NCI-H1436 treated with DMSO at 0.1 percent for 48 hours (cell line): Measurements from ENCODE around the gene PIK3C2G.

Source experiments
- DNase-seq: peaks from one replicate; lab custom pipeline; 2025; lab: John Stamatoyannopoulos, UW

Gene PIK3C2G

GRCh38 chr12:18562531-18562930 is 301.2 kb downstream of the PIK3C2G start:
- DNase-seq: no peak

GRCh38 chr12:18564306-18564705 is 303.0 kb downstream of the PIK3C2G start:
- DNase-seq: no peak

GRCh38 chr12:18567787-18568186 is 306.5 kb downstream of the PIK3C2G start:
- no peak for DNase-seq

DNA sequence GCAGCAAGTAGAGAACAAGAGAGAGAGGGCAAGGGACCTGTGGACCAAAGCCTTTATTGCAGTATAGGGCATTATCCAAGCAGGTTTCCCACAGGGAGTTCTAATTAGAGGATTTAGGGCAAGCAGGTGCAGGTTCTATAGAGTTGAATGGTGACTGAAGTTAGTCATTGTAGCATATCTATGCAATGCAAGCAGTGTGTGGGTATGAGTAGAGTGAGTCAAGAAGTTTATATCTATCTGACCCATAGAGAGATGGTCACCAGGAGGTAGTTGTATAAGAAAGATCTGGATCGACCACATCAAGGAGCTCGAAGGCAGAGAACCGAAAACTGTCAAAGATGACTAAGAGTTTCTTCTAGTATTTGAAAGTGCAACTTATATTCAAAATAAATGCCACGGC is 309.2 kb downstream of the PIK3C2G start:
- DNase-seq: no peak

GRCh38 chr12:18576104-18576626 is 314.8 kb downstream of the PIK3C2G start:
- DNase-seq: no peak

- DNase-seq: no peak
Observed at GRCh38 chr12:18576648-18577047, 315.3 kb downstream of the PIK3C2G start.

- no peak for DNase-seq
Observed at GRCh38 chr12:18578191-18578590, 316.9 kb downstream of the PIK3C2G start.

DNA sequence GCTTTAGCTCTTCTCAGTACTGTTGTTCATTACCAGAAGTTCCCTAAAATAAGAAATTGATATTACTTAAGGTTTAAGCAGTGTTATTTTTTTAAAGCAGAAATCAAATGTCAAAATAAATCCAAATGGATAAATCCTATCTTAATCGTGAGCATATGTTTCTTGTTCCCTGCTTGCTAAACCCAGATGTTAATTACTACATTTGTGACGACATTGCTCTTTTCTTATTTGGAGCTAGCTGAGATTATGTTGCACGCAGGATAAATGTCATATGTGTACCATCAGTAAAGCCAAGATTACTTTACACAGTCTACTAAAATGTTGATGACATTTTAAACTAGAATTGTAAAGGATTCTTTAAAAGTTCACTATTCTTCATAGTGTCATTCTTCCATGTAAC is 319.0 kb downstream of the PIK3C2G start:
- DNase-seq: no peak

DNA sequence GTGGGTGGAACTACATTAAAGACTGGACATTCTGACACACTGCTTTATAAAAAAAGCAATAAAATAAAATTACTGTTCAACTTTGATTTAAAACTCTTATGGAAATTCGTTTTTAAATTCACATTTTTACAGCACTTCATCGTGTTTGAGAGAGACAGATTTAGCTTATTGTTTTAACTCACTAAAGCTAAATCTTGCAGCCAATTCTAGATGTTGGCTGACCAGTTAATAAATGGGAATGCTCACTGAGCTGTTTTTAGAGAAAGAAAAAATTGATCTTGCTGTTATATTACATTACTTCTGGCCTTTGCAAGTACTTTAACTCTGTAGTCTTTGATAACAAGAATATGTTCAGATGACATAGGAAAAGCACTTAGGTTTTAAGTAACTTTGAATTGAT is 319.4 kb downstream of the PIK3C2G start:
- no peak for DNase-seq

- DNase-seq: no peak
Observed at GRCh38 chr12:18581232-18581962, 320.1 kb downstream of the PIK3C2G start.

DNA sequence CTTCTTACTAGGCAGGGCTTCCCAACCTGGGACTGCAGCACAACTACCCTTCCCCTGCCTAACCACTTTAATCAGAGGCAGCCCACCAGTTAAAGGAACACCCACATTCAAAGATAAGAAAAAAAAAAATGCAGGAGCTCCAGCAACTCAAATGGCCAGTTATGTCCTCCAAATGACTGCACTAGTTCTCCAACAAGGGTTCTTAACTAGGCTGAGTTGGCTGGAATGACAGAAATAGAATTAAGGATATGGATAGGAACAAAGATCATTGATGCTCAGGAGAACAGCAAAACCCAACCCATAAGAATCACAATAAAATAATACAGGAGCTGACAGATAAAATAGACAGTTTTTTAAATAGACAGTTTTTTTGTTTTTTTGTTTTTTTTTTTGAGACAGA is 322.3 kb downstream of the PIK3C2G start:
- no peak for DNase-seq

- no peak for DNase-seq
Observed at GRCh38 chr12:18586581-18586980, 325.3 kb downstream of the PIK3C2G start.

DNA sequence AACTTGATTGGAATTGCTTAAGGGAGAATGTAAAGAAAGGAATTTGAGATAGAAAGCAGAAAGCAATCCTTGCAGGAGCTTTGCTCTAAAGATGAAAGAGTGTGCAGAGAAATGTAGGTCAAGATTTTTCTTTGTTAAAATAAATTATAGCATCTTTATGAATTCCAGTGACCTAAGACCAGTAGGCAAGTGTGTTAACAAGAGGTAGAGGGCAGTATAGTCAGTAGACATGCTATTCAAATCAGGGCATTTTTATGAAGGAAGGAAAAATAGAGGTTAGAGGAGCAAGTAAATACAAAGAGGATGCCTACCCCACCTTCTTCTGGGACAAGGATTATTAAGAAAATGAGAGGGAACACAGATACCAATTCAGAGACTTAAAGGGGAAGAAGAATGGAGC is 328.0 kb downstream of the PIK3C2G start:
- no peak for DNase-seq

DNA sequence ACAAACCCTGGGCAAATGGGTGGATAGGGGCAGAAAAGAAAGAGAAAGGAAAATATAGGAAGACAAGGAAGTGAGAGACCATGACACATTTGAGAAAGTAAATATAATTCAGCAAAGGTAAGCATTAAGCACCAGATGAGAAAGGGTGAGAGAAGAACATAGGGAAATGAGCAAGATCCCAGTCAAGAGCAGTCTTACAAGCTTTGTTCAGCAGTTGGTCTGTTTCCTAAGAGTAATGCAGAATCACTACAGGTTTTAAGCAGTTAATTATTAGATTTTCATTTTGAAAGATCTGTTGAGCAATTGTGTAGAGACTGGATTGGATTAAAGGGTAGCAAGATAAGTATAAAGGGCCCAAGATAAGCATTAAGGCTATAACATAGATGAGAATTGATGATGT is 330.2 kb downstream of the PIK3C2G start:
- DNase-seq: no peak

GRCh38 chr12:18595412-18595811 is 334.1 kb downstream of the PIK3C2G start:
- no peak for DNase-seq

DNA sequence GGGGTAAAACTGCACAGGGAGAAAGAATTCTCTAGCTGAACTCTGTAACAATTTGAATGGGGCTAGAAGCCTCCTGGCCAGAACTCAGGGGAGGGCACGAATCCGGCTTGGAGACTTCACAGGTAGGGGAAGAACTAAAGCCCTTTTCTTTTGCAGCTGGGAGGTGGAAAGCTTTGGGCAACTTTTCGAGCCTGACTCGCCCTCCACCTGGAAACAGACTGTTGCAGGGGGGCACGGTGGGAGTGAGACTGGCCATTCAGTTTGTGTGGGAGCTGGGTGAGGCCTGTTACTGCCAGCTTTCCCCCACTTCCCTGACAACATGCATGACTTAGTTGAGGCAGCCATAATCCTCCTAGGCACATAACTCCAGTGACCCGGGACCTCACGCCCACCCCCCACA is 340.6 kb downstream of the PIK3C2G start:
- DNase-seq: no peak

- no peak for DNase-seq
Observed at GRCh38 chr12:18612971-18613370, 351.7 kb downstream of the PIK3C2G start.

DNA sequence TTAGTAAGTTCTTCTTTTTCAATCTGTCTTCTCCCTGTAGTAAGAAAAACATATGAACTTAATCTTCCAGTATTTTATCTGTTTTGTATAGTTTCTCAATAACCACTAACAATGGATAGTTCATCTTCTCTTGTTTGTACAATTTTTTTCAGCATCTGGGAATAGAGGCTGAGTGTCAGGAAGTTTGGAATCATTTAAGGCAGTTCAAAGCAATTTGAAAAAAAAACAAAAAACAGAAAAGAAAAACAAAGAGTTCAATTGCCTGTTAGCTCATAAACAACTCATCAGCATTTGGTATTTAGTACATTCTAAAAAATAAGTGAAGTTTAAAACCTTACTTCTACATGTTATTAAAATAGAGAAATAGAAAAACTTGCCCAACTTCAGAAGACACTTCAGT is 359.7 kb downstream of the PIK3C2G start:
- DNase-seq: no peak

GRCh38 chr12:18629445-18629844 is 368.1 kb downstream of the PIK3C2G start:
- no peak for DNase-seq

DNA sequence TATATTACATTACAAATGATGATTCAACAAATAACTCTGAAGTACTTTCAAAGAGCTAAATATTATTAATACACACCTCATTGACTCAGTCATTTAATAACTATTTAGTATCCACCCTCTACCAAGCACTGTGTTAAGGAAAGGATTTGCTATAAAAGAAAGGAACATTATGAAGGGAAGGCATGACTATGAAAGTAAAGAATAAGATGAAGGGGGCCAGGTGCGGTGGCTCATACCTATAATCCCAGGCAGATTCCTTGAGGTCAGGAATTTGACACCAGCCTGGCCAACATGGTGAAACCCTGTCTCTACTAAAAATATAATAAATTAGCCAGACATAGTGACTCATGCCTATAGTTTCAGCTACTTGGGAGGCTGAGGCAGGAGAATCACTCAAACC is 368.6 kb downstream of the PIK3C2G start:
- no peak for DNase-seq

DNA sequence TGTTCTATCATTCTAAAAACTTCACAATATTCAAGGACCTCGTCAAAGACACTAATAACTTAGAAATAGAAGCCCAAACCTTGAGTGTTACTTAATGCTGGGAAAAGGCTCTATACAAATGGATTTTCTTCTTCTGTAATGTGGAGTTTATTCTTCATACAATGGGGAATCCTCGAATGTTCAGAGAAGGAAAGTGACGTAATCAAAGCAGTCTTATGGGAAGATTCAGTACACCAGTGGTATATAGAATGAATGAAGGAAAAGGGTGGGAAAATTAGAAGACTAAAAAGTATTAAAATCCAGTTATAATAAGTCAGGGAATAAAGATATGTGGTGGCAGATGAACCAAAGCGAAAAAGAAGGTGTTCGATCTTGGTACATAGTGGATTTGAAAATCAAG is 370.0 kb downstream of the PIK3C2G start:
- no peak for DNase-seq

- no peak for DNase-seq
Observed at GRCh38 chr12:18632848-18633247, 371.5 kb downstream of the PIK3C2G start.

GRCh38 chr12:18634382-18634781 is 373.1 kb downstream of the PIK3C2G start:
- no peak for DNase-seq

DNA sequence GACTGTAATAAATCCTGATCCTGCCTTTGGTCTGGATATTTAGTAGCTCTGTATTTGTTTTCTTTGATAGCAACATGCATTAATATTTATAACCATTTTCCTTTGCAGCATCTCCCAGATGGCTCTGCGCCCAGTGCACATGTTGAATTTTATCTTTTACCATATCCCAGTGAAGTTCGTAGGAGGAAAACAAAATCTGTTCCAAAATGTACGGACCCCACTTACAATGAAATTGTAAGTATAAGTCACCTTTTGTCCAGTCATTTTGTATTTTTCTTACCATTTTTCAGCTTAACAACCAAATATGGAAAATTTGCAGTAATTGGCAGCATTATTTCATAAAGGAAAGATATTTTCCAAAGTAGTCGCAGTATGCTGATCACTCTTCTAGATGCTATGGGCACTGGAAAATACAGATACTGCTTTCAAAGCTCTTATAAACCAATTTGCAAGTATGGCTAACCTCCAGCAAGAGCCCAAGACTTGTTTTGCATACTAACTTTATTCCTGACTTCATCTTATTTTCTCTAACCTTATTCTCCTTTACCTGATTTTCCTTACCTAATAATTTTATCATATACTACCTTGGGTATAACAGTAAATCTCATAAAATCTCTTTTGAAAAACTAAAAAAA is 379.1 kb downstream of the PIK3C2G start:
- no peak for DNase-seq
